MCF 10A (cell line): ENCODE measurements around the gene TRIP6. TPM values are rescaled to one million over a fixed set of nuclear protein-coding genes. Genes with fewer than 3 reads are reported as not detected.
A peak's percentile ranks its signal among the peaks of the same experiment; 100 is the strongest.

ENCODE experiments used
- BruUV-seq: library from RNA; stranded (reverse); fragments of 400-500 nt; replicated peaks from 2 replicates; lab custom pipeline; 2021; lab: Mats Ljungman, UMichigan
- CTCF ChIA-PET: fragments of 300-600 bp; sonication (Branson Sonifier 250); formaldehyde crosslinking; extraction: SDS; loops from one replicate; lab custom pipeline; 2021; ENCODE audit warnings: antibody characterized with exemption, inconsistent platforms; lab: Yijun Ruan, JAX
- POLR2A ChIA-PET: fragments of 300-600, 350-650 bp; sonication (Branson Sonifier 250); formaldehyde crosslinking; extraction: SDS; loops from one replicate; lab custom pipeline; 2020; ENCODE audit warnings: antibody characterized with exemption, inconsistent platforms; lab: Yijun Ruan, JAX
- DNase-seq: peaks from one replicate; pipeline ENCODE4 v3.0.0-alpha.2; 2018; ENCODE audit not compliant: unreplicated experiment
- H3K27ac Mint-ChIP-seq: one replicate; pipeline ENCODE4 v1.8.0; 2022; ENCODE audit warnings: mild to moderate bottlenecking, low read depth, mixed read lengths; ENCODE audit not compliant: unreplicated experiment
- H3K27me3 Mint-ChIP-seq: one replicate; pipeline ENCODE4 v1.8.0; 2022; ENCODE audit warnings: mixed read lengths; ENCODE audit not compliant: insufficient read depth, unreplicated experiment
- H3K36me3 Mint-ChIP-seq: one replicate; pipeline ENCODE4 v1.8.0; 2022; ENCODE audit warnings: mild to moderate bottlenecking, moderate library complexity, mixed read lengths; ENCODE audit not compliant: insufficient read depth, unreplicated experiment
- H3K4me1 Mint-ChIP-seq: one replicate; pipeline ENCODE4 v1.8.0; 2022; ENCODE audit warnings: mixed read lengths; ENCODE audit not compliant: insufficient read depth, unreplicated experiment
- H3K4me3 Mint-ChIP-seq: one replicate; pipeline ENCODE4 v1.8.0; 2022; ENCODE audit warnings: mild to moderate bottlenecking, moderate library complexity, mixed read lengths; ENCODE audit not compliant: unreplicated experiment
- H3K9me3 Mint-ChIP-seq: one replicate; pipeline ENCODE4 v1.8.0; 2022; ENCODE audit warnings: mixed read lengths; ENCODE audit not compliant: unreplicated experiment
- intact Hi-C: fragments of 100-400 bp; cut with micrococcal nuclease; formaldehyde crosslinking; loops from 2 replicates; pipeline ENCODE4 v1.14.1; 2022
- total RNA-seq: library from RNA; stranded (reverse); gene quantifications from 2 replicates; pipeline ENCODE4 v1.2.3, GENCODE V29; 2022
- TF ChIP-seq, protein P1 (sequence below): fragments of 200-600 bp; IDR thresholded peaks from one replicate; pipeline ENCODE4 v1.8.0; 2022; ENCODE audit warnings: antibody characterized with exemption, mild to moderate bottlenecking; ENCODE audit not compliant: unreplicated experiment

The TRIP6 gene
- total RNA-seq, 1 experiment from 2014 or later: 132 TPM

DNA sequence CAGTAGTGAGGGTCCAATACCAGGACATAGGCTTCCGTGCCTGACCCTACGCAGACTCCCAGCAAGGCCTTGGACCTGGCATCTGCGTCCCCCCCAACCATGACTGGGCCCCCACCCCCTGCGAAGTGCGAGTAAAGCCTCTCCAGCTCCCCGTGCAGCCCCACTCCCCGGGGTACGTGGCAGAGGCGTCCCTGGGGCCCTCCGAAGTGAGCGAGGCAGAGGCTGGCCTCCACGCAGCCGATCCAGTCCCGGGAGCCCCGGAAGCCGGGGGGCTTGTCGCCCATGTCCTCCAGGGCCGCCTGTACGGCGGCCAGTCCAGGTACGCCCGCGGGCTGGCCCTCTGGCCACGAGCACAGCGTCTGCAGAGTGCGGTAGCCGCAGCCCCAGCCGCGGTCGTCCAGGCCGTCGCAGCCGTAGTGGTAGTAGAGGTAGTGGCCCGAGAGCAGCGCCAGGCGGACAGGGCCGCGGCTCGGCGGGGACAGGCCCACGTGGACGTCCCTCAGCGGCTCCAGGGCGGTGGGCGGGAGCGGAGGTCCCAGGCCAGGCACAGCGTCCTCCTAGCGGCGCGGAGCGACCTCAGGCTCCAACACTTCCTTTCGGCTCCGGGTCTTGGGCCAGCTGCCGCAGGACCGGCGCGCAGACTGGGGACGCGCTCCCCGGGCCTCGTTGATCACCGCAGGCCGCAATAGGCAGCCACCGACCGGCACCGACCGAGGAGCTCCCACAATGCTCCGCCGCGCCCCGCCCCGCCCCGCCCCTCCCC, 22.0 kb downstream of the TRIP6 start, which contains the start of gene UFSP1:
Gene UFSP1, minus strand, starts transcription at position 728 of the 763 bp plus-strand sequence. Its CDS starts 444 bp downstream, at position 284.
- H3K36me3 Mint-ChIP-seq: peaks cover 38% of the 10 kb centered on the region
- intact Hi-C loops: no loop called here
- H3K9me3 Mint-ChIP-seq: no peaks in the 10 kb centered on the region

DNA sequence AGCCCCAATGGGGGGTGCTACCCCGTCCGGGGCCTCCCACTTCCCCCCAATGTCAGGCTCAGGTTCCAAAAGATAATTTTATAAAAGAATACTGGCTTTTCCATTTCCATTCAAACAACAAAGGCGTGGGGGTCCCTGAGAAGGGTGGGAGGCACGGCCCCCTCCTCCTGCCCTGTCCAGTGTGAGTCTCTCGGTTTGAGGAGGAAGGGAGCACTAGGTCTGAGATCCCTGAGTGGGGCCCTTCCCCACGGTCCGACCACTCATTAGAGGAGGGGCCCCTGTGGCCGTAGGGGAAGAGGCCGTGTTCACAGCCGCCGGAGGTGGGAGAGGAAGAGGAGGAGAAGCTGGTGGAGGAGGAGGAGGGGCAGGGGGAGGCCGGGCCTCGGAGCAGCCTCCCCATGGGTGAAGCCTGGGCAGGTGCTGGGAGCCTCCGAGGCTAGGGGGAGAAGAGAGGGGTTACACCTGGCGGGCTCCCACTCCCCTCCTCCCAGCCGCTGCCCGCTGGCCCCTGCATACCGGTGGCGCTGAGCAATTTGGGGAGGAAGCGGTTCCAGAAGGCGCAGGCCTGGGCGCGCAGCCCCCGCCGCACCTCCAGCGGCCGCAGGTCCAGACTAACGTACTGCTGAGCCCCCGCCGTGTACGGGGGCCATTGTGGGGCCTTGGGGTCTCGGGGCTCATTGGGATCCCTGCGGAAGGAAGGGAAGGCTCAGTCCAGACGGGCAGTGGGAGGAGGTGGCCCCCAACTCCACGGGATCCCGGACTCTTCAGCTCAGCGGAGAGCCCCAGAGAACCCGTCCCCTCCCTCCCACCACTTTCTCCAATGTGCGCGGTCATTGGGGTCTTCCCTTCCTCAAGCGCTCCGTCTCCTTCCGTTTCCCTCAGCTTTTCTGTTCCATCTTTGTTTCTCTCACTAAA, 23.7 kb downstream of the TRIP6 start:
- no peak for DNase-seq
- intact Hi-C loops: no loop called here
- peaks cover 5% of the 10 kb centered on the region for H3K27me3 Mint-ChIP-seq
- BruUV-seq: no TSS peak
- CTCF ChIA-PET: interaction anchor here (0.6 to 1.2 kb wide), 6 partner anchors 166 to 819 kb away, joined by 3 to 6 read pairs (median 4); partner anchors contain the start of genes FIS1 and POP7
- peak overlapping the region; percentile 83 for H3K27ac Mint-ChIP-seq
- peaks cover 21% of the 10 kb centered on the region for H3K36me3 Mint-ChIP-seq
- TF ChIP-seq, protein P1, sequence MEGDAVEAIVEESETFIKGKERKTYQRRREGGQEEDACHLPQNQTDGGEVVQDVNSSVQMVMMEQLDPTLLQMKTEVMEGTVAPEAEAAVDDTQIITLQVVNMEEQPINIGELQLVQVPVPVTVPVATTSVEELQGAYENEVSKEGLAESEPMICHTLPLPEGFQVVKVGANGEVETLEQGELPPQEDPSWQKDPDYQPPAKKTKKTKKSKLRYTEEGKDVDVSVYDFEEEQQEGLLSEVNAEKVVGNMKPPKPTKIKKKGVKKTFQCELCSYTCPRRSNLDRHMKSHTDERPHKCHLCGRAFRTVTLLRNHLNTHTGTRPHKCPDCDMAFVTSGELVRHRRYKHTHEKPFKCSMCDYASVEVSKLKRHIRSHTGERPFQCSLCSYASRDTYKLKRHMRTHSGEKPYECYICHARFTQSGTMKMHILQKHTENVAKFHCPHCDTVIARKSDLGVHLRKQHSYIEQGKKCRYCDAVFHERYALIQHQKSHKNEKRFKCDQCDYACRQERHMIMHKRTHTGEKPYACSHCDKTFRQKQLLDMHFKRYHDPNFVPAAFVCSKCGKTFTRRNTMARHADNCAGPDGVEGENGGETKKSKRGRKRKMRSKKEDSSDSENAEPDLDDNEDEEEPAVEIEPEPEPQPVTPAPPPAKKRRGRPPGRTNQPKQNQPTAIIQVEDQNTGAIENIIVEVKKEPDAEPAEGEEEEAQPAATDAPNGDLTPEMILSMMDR: no peak
- H3K4me3 Mint-ChIP-seq: peak overlapping the region; percentile 90
- POLR2A ChIA-PET: interaction anchor here (0.8 to 6.5 kb wide), 14 partner anchors 15 to 354 kb away, joined by 3 to 157 read pairs (median 7); partner anchors contain the start of genes FIS1, PLOD3, POP7 and SLC12A9
- peaks cover 23% of the 10 kb centered on the region for H3K4me1 Mint-ChIP-seq
- no peaks in the 10 kb centered on the region for H3K9me3 Mint-ChIP-seq

More for the DNA sequence above, 22.0 kb downstream of the TRIP6 start, which contains the start of gene UFSP1:
- BruUV-seq: TSS peak; percentile 57
- H3K4me1 Mint-ChIP-seq: peaks cover 22% of the 10 kb centered on the region
- H3K27ac Mint-ChIP-seq: peak within 1 kb of the TSS; percentile 83
- no peaks in the 10 kb centered on the region for H3K27me3 Mint-ChIP-seq
- TF ChIP-seq, protein P1: no peak
- peak within 1 kb of the TSS; percentile 90 for H3K4me3 Mint-ChIP-seq
- CTCF ChIA-PET: interaction anchor here (0.5 to 1.2 kb wide), 13 partner anchors 14 to 329 kb away, joined by 3 to 7 read pairs (median 3); partner anchors contain the start of genes POP7 and SLC12A9
- no peak for DNase-seq
- POLR2A ChIA-PET: interaction anchor here (0.5 to 6.5 kb wide), 39 partner anchors 13 to 844 kb away, joined by 3 to 157 read pairs (median 4); partner anchors contain the start of genes EPHB4, FBXO24, FIS1 and LRCH4

DNA sequence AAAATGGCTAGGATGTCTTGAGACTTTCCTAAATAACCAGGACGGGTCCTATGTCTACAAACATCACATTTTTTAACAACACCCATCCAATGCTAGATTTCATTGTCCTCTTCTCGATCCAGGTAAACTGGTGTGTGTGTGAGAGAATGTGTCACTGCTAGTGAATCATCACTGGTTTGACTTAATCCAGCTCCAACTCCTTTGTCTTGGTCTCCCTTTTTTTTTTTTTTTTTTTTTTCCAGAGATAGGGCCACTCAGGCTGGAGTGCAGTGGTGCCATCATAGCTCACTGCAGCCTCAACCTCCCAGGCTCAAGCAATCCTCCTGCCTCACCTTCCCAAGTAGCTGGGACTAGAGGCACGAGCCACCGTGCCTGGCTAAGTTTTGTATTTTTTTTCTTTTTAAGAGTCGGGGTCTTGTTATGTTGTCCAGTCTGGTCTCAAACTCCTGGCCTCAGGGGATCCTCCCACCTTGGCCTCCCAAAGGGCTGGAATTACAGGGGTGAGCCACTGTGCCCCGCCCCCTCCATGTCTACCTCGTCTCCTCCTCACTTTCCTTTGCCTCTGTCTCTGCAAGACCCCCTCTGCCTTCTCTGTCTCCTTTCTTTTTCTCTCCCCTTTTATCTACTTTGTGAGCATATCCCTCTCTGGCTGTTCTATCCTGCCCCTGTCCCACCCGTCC, 24.5 kb downstream of the TRIP6 start:
- CTCF ChIA-PET: interaction anchor here (0.6 to 1.1 kb wide), 4 partner anchors 166 to 820 kb away, joined by 3 to 6 read pairs (median 4); no protein-coding TSS in a partner anchor
- peak; percentile 52 for DNase-seq
- Mint-ChIP-seq H3K4me1 (peaks cover 28% of the 10 kb centered on the region), H3K9me3 (no peaks in the 10 kb centered on the region), H3K36me3 (peaks cover 13% of the 10 kb centered on the region), H3K27ac (no peak overlapping the region), H3K4me3 (peak overlapping the region; percentile 51), H3K27me3 (peaks cover 13% of the 10 kb centered on the region)
- POLR2A ChIA-PET: interaction anchor here (1.4 to 6.5 kb wide), 2 partner anchors 16 to 193 kb away, joined by 3 to 157 read pairs; partner anchors contain the start of genes SRRT and TRIM56
- TF ChIP-seq, protein P1: no peak
- intact Hi-C loops: no loop called here
- no TSS peak for BruUV-seq
